ENCODE results near the gene AURKAIP1. TPM values are rescaled to one million over a fixed set of nuclear protein-coding genes. Genes with fewer than 3 reads are reported as not detected.
"Not testable (repeated sequence)": the region's sequence is repeated elsewhere in the genome, so short reads cannot be mapped to it uniquely, and the experiment has no call there.

Gene AURKAIP1
- total RNA-seq, 2 donors from 2014 or later, result 106 to 216 TPM

GRCh38 chr1:1370771-1371300 lies 4.2 kb downstream of the AURKAIP1 start:
- Mint-ChIP-seq H3K9me3 (no peaks in the 10 kb centered on the region), H3K27me3 (no peaks in the 10 kb centered on the region)
- no peak for DNase-seq (ENCODE audit: low spot score)

GRCh38 chr1:1370094-1370493 lies 4.9 kb downstream of the AURKAIP1 start:
- ATAC-seq; H3K4me3 Mint-ChIP-seq; H3K9me3 Mint-ChIP-seq; H3K27me3 Mint-ChIP-seq; H3K27ac Mint-ChIP-seq; H3K36me3 Mint-ChIP-seq; DNase-seq (ENCODE audit: low spot score); H3K4me1 Mint-ChIP-seq (ENCODE audit: low read depth in 2 of 2): not testable (repeated sequence)

More at GRCh38 chr1:1370771-1371300, 4.2 kb downstream of the AURKAIP1 start:
- H3K4me1 Mint-ChIP-seq (ENCODE audit: low read depth in 2 of 2), result peaks cover 0 to 6% of the 10 kb centered on the region in 2 donors
- no peak overlapping the region for H3K27ac Mint-ChIP-seq
- no peak overlapping the region for H3K4me3 Mint-ChIP-seq
- H3K36me3 Mint-ChIP-seq, result no peaks in the 10 kb centered on the region
- no peak for ATAC-seq

GRCh38 chr1:1367315-1367714 lies 7.7 kb downstream of the AURKAIP1 start:
- H3K27ac Mint-ChIP-seq, result no peak overlapping the region
- peaks cover 0 to 2% of the 10 kb centered on the region in 2 donors for H3K4me1 Mint-ChIP-seq (ENCODE audit: low read depth in 2 of 2)
- no peak for ATAC-seq
- H3K36me3 Mint-ChIP-seq, result no peaks in the 10 kb centered on the region
- no peak overlapping the region for H3K4me3 Mint-ChIP-seq
- no peaks in the 10 kb centered on the region for H3K9me3 Mint-ChIP-seq
- no peaks in the 10 kb centered on the region for H3K27me3 Mint-ChIP-seq
- DNase-seq (ENCODE audit: low spot score), result no peak

- ATAC-seq, result no peak
Measured at GRCh38 chr1:1366699-1367066, 8.3 kb downstream of the AURKAIP1 start.

GRCh38 chr1:1365875-1366698 lies 8.9 kb downstream of the AURKAIP1 start:
- no peak for ATAC-seq
- DNase-seq (ENCODE audit: low spot score), result no peak
- H3K9me3 Mint-ChIP-seq, result no peaks in the 10 kb centered on the region
- H3K36me3 Mint-ChIP-seq, result no peaks in the 10 kb centered on the region
- H3K27ac Mint-ChIP-seq, result no peak overlapping the region
- no peaks in the 10 kb centered on the region for H3K4me1 Mint-ChIP-seq (ENCODE audit: low read depth in 2 of 2)
- no peak overlapping the region for H3K4me3 Mint-ChIP-seq
- peaks cover under 1 to 2% of the 10 kb centered on the region in 2 donors for H3K27me3 Mint-ChIP-seq

More at GRCh38 chr1:1366699-1367066, 8.3 kb downstream of the AURKAIP1 start:
- Mint-ChIP-seq H3K27ac (no peak overlapping the region), H3K27me3 (no peaks in the 10 kb centered on the region), H3K36me3 (no peaks in the 10 kb centered on the region), H3K4me3 (no peak overlapping the region), H3K9me3 (no peaks in the 10 kb centered on the region), H3K4me1 (ENCODE audit: low read depth in 2 of 2) (no peaks in the 10 kb centered on the region)
- DNase-seq (ENCODE audit: low spot score), result no peak

- H3K4me3 Mint-ChIP-seq, result no peak overlapping the region
- no peaks in the 10 kb centered on the region for H3K4me1 Mint-ChIP-seq (ENCODE audit: low read depth in 2 of 2)
- no peaks in the 10 kb centered on the region for H3K36me3 Mint-ChIP-seq
- H3K9me3 Mint-ChIP-seq, result no peaks in the 10 kb centered on the region
- no peak overlapping the region for H3K27ac Mint-ChIP-seq
- peaks cover 6 to 10% of the 10 kb centered on the region in 2 donors for H3K27me3 Mint-ChIP-seq
- DNase-seq (ENCODE audit: low spot score) (no peak), ATAC-seq (no peak)
Measured at GRCh38 chr1:1364266-1364665, 10.7 kb downstream of the AURKAIP1 start.

- no peaks in the 10 kb centered on the region for H3K9me3 Mint-ChIP-seq
- peaks cover 0 to 2% of the 10 kb centered on the region in 2 donors for H3K4me1 Mint-ChIP-seq (ENCODE audit: low read depth in 2 of 2)
- no peak for ATAC-seq
- H3K27me3 Mint-ChIP-seq, result peaks cover 8 to 10% of the 10 kb centered on the region in 2 donors
- no peak overlapping the region for H3K27ac Mint-ChIP-seq
- no peak overlapping the region for H3K4me3 Mint-ChIP-seq
- DNase-seq (ENCODE audit: low spot score), result no peak
- H3K36me3 Mint-ChIP-seq, result no peaks in the 10 kb centered on the region
Measured at GRCh38 chr1:1361982-1362423, 13.0 kb downstream of the AURKAIP1 start.

GRCh38 chr1:1361233-1361981 lies 13.6 kb downstream of the AURKAIP1 start:
- H3K9me3 Mint-ChIP-seq, result no peaks in the 10 kb centered on the region
- H3K4me3 Mint-ChIP-seq, result no peak overlapping the region
- DNase-seq (ENCODE audit: low spot score), result no peak
- H3K27me3 Mint-ChIP-seq, result peaks cover 8 to 10% of the 10 kb centered on the region in 2 donors
- no peak for ATAC-seq
- H3K36me3 Mint-ChIP-seq, result no peaks in the 10 kb centered on the region
- H3K27ac Mint-ChIP-seq, result no peak overlapping the region
- H3K4me1 Mint-ChIP-seq (ENCODE audit: low read depth in 2 of 2), result peaks cover 0 to 2% of the 10 kb centered on the region in 2 donors

GRCh38 chr1:1360506-1361169 lies 14.4 kb downstream of the AURKAIP1 start:
- no peak overlapping the region for H3K27ac Mint-ChIP-seq
- no peak overlapping the region for H3K4me3 Mint-ChIP-seq
- ATAC-seq (no peak), DNase-seq (ENCODE audit: low spot score) (no peak)
- no peaks in the 10 kb centered on the region for H3K9me3 Mint-ChIP-seq
- no peaks in the 10 kb centered on the region for H3K36me3 Mint-ChIP-seq
- peaks cover 8 to 10% of the 10 kb centered on the region in 2 donors for H3K27me3 Mint-ChIP-seq
- H3K4me1 Mint-ChIP-seq (ENCODE audit: low read depth in 2 of 2), result peaks cover 0 to 2% of the 10 kb centered on the region in 2 donors

GRCh38 chr1:1359664-1360468 lies 15.1 kb downstream of the AURKAIP1 start:
- DNase-seq (ENCODE audit: low spot score) (no peak), ATAC-seq (no peak)
- Mint-ChIP-seq H3K27ac (no peak overlapping the region), H3K9me3 (no peaks in the 10 kb centered on the region), H3K4me1 (ENCODE audit: low read depth in 2 of 2) (peaks cover 0 to 2% of the 10 kb centered on the region in 2 donors), H3K4me3 (no peak overlapping the region), H3K36me3 (no peaks in the 10 kb centered on the region), H3K27me3 (peaks cover 8 to 10% of the 10 kb centered on the region in 2 donors)

- ATAC-seq, result no peak
- no peak overlapping the region for H3K27ac Mint-ChIP-seq
- no peak for DNase-seq (ENCODE audit: low spot score)
- peaks cover 9 to 10% of the 10 kb centered on the region in 2 donors for H3K27me3 Mint-ChIP-seq
- H3K9me3 Mint-ChIP-seq, result no peaks in the 10 kb centered on the region
- H3K36me3 Mint-ChIP-seq, result no peaks in the 10 kb centered on the region
- peaks cover 0 to 3% of the 10 kb centered on the region in 2 donors for H3K4me1 Mint-ChIP-seq (ENCODE audit: low read depth in 2 of 2)
- H3K4me3 Mint-ChIP-seq, result no peak overlapping the region
Measured at GRCh38 chr1:1359308-1359663, 15.7 kb downstream of the AURKAIP1 start.

- H3K36me3 Mint-ChIP-seq, result no peaks in the 10 kb centered on the region
- ATAC-seq (peak in 1 of 2 donors; percentile 46), DNase-seq (ENCODE audit: low spot score) (no peak)
- no peak within 1 kb of the TSS for H3K4me3 Mint-ChIP-seq
- peaks cover 10 to 11% of the 10 kb centered on the region in 2 donors for H3K27me3 Mint-ChIP-seq
- no peak within 1 kb of the TSS for H3K27ac Mint-ChIP-seq
- H3K4me1 Mint-ChIP-seq (ENCODE audit: low read depth in 2 of 2), result peaks cover 0 to 5% of the 10 kb centered on the region in 2 donors
- H3K9me3 Mint-ChIP-seq, result no peaks in the 10 kb centered on the region
Measured at GRCh38 chr1:1358433-1359271, 16.4 kb downstream of the AURKAIP1 start, which contains the start of gene MXRA8. TSS of gene MXRA8 (minus strand) at chr1:1358555. CDS start at chr1:1358504, 51 bp downstream.

Data from natural killer cell treated with Interleukin-12 subunit alpha and Interleukin-12 subunit beta and Interleukin-15 and Interleukin-18, amount 100 ng/mL, for 72 hours (primary cell).